ENCODE results near the gene AOAH.

The AOAH gene

DNA sequence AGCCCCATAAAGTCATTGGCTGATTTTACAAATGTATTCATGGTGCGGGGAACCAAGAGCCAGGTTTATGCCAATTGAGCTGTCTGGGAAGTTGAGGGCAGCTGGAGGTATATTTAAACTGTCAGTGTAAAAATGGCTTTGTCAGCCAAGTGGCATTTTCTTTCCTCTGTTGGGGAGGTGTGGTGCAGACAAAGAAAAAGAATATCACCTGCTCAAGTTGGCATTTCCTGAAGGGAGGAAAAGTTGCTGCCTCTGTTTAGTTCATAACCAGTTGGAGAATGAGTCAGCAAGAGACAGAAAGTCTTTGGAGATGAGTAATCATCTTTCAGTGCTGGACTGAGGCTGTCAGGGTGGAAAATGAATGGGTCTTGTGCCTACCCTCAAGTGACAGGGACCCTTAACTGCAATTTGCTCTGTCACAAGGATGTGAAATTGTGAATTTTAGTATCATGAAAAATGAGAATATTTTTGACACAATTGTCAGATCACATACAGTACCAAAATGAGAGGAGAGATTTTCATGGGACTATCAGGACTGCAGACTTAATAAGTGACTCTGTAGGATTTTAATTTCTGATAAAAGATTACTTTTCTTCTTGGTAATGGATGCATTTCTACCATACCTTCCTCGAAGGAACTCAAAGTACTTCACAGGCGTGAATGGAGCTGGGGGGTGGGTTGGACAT is 197.3 kb downstream of the AOAH start:
- Mint-ChIP-seq H3K4me3 (no peak overlapping the region), H3K36me3 (ENCODE audit: insufficient read depth) (peaks cover 39% of the 10 kb centered on the region), H3K27ac (ENCODE audit: low read depth) (peak overlapping the region; percentile 51), H3K9me3 (no peaks in the 10 kb centered on the region), H3K4me1 (peaks cover 10% of the 10 kb centered on the region), H3K27me3 (no peaks in the 10 kb centered on the region)
- DNase-seq (ENCODE audit: low spot score in 2 of 2), result no peak
- ATAC-seq (replicated peaks; ENCODE audit: extremely low read depth, poor library complexity, severe bottlenecking), result no peak

GRCh38 chr7:36523371-36524101 is 200.8 kb downstream of the AOAH start:
- Mint-ChIP-seq H3K4me3 (no peak overlapping the region), H3K27ac (ENCODE audit: low read depth) (peak overlapping the region; percentile 19), H3K4me1 (peaks cover 16% of the 10 kb centered on the region), H3K36me3 (ENCODE audit: insufficient read depth) (peaks cover 45% of the 10 kb centered on the region), H3K27me3 (no peaks in the 10 kb centered on the region), H3K9me3 (no peaks in the 10 kb centered on the region)
- ATAC-seq (replicated peaks; ENCODE audit: extremely low read depth, poor library complexity, severe bottlenecking) (no peak), DNase-seq (ENCODE audit: low spot score in 2 of 2) (no peak)

DNA sequence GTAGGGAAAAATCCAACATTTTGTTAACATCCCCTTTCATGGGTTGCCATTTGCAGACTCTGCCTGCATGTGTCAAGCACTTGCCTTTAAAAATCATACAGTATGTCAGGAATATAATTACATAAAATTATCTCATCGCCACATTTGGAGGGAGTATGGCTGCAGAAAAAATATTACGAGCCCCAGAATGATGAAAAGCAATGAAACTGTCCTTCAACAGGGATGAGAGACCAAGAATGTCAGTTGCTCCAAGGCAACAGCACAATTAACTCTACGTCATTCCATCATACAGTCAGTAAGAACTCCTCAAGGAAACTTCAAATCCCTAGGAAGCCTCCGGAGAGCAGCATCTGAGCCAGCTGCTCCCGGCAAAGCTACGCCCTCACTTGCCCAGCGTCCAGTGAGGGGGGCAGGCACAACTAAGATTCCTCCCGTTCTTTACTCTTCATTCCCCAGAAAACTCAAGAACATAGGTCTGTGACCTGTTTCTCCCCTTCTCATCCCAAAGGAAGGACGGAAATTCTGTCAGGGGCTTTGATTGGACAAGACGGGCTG is 201.8 kb downstream of the AOAH start:
- ATAC-seq (replicated peaks; ENCODE audit: extremely low read depth, poor library complexity, severe bottlenecking), result no peak
- Mint-ChIP-seq H3K27me3 (no peaks in the 10 kb centered on the region), H3K4me1 (peaks cover 11% of the 10 kb centered on the region), H3K9me3 (no peaks in the 10 kb centered on the region), H3K4me3 (no peak overlapping the region), H3K36me3 (ENCODE audit: insufficient read depth) (peaks cover 45% of the 10 kb centered on the region), H3K27ac (ENCODE audit: low read depth) (peak overlapping the region; percentile 32)
- no peak for DNase-seq (ENCODE audit: low spot score in 2 of 2)

DNA sequence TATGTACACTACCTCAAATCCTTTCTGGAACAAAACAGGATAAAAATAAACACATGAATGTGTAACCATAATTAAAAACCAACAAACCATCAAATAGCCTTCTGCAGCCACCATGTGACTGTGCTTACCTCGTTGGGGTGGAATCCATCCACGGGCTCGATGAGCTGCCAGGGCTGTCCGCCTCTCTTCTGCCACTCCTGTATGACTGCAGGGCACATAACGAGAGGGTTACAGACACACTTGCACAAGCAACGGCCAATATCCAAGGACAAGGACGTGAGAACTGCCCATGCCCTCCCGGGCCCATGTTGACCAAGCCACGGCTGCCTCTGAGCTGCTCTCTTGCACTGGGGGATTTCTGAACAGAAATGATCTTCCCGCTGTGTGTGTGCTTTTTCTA is 202.4 kb downstream of the AOAH start:
- Mint-ChIP-seq H3K4me3 (no peak overlapping the region), H3K27ac (ENCODE audit: low read depth) (peak overlapping the region; percentile 32), H3K4me1 (peaks cover 15% of the 10 kb centered on the region), H3K9me3 (no peaks in the 10 kb centered on the region), H3K27me3 (no peaks in the 10 kb centered on the region), H3K36me3 (ENCODE audit: insufficient read depth) (peaks cover 47% of the 10 kb centered on the region)
- DNase-seq (ENCODE audit: low spot score in 2 of 2) (no peak), ATAC-seq (replicated peaks; ENCODE audit: extremely low read depth, poor library complexity, severe bottlenecking) (no peak)

DNA sequence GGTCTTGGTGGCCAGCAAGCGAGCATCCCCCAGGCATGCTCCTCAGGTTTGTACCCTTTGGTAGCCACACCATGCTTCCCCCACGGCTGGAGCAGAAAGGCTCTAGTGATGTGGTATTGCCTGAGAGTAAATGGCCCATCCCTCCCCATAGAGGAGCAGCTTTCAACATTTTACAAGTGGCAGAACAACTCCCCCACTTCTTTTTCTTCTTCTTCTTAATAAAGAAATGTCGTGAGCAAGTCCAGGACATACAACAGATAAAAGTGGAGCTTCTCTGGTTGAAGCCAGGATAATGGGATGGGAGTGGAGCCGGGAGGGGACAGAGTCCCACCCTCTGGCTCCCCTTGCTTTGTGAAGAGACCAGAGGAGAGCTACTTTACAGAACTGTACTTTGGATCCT is 203.2 kb downstream of the AOAH start:
- Mint-ChIP-seq H3K4me1 (peaks cover 19% of the 10 kb centered on the region), H3K36me3 (ENCODE audit: insufficient read depth) (peaks cover 53% of the 10 kb centered on the region), H3K27ac (ENCODE audit: low read depth) (peak overlapping the region; percentile 32), H3K4me3 (peak overlapping the region; percentile 38), H3K27me3 (no peaks in the 10 kb centered on the region), H3K9me3 (peaks cover 2% of the 10 kb centered on the region)
- no peak for DNase-seq (ENCODE audit: low spot score in 2 of 2)
- ATAC-seq (replicated peaks; ENCODE audit: extremely low read depth, poor library complexity, severe bottlenecking), result no peak

DNA sequence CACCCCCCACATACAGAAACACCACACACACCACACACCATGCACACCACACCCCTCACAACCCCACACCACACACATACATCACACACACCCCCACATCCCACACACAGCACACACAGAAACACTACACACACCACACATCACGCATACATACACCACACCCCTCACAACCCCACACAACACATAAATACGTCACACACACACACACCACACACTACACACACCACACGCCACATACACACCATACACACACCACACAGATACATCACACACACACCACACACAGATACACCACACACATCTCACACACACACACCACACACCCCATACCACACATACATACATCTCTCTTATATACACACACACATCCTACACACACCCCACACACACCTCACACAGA is 208.4 kb downstream of the AOAH start:
- ATAC-seq (replicated peaks; ENCODE audit: extremely low read depth, poor library complexity, severe bottlenecking), result no peak
- peak overlapping the region; percentile 98 for H3K27ac Mint-ChIP-seq (ENCODE audit: low read depth)

DNA sequence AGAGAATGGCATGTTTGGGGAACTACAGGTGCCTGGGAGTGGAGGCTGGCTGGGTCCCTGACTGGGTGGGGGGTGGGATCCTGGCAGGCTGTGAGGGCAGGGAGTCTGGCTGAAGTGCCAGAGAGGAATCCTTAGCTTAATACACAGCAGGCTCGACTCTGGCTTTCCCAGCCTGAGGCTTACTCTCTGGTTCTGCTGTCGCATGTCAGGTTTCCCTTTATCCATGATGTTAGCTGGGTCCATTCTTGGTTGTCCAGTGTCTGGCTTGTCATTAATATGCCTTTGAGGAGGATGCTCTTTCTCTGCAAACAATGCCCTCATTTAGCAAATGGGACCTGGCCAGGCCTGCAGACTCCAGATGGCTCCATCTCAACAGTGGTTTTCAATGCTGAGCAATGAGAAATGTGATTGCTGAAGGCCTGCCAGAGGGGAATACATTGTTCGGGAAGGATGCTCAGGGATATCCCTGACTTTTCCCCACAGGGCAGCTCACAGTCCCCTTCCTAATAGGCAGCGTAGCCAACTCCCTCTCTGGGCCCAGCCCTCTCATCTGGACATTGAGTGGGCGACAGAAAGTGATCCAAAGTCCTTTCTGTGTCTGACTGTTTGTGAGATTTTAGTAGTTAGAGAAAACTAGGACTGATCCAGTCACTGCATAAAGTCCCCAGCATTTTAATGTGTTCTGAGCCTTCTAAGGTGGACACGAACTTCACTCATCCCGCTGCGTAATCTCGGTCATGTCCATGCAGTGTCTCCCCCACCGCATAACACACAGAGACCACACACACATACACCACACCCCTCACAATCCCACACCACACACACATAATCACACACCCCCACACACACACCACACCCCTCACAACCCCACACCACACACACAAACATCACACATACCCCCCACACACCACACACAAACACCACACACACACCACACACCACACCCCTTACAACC is 209.7 kb downstream of the AOAH start:
- H3K27me3 Mint-ChIP-seq, result no peaks in the 10 kb centered on the region
- peaks cover 72% of the 10 kb centered on the region for H3K36me3 Mint-ChIP-seq (ENCODE audit: insufficient read depth)
- peak overlapping the region; percentile 98 for H3K27ac Mint-ChIP-seq (ENCODE audit: low read depth)
- DNase-seq (ENCODE audit: low spot score in 2 of 2), result no peak
- peaks cover 7% of the 10 kb centered on the region for H3K9me3 Mint-ChIP-seq
- peaks cover 25% of the 10 kb centered on the region for H3K4me1 Mint-ChIP-seq
- no peak for ATAC-seq (replicated peaks; ENCODE audit: extremely low read depth, poor library complexity, severe bottlenecking)
- no peak overlapping the region for H3K4me3 Mint-ChIP-seq

More for the DNA sequence above, 208.4 kb downstream of the AOAH start:
- peaks cover 76% of the 10 kb centered on the region for H3K36me3 Mint-ChIP-seq (ENCODE audit: insufficient read depth)
- H3K4me1 Mint-ChIP-seq, result peaks cover 25% of the 10 kb centered on the region
- no peaks in the 10 kb centered on the region for H3K27me3 Mint-ChIP-seq
- peaks cover 7% of the 10 kb centered on the region for H3K9me3 Mint-ChIP-seq
- H3K4me3 Mint-ChIP-seq, result peak overlapping the region; percentile 19
- no peak for DNase-seq (ENCODE audit: low spot score in 2 of 2)

GRCh38 chr7:36513393-36513792 is 210.9 kb downstream of the AOAH start:
- Mint-ChIP-seq H3K4me3 (peak overlapping the region; percentile 3), H3K36me3 (ENCODE audit: insufficient read depth) (peaks cover 72% of the 10 kb centered on the region), H3K27ac (ENCODE audit: low read depth) (peak overlapping the region; percentile 98), H3K4me1 (peaks cover 19% of the 10 kb centered on the region), H3K27me3 (no peaks in the 10 kb centered on the region), H3K9me3 (peaks cover 7% of the 10 kb centered on the region)
- DNase-seq (ENCODE audit: low spot score in 2 of 2) (no peak), ATAC-seq (replicated peaks; ENCODE audit: extremely low read depth, poor library complexity, severe bottlenecking) (no peak)

- H3K27ac Mint-ChIP-seq (ENCODE audit: low read depth), result no peak overlapping the region
- ATAC-seq (replicated peaks; ENCODE audit: extremely low read depth, poor library complexity, severe bottlenecking) (no peak), DNase-seq (ENCODE audit: low spot score in 2 of 2) (no peak)
- peaks cover 27% of the 10 kb centered on the region for H3K4me1 Mint-ChIP-seq
- H3K27me3 Mint-ChIP-seq, result no peaks in the 10 kb centered on the region
- H3K9me3 Mint-ChIP-seq, result peaks cover 7% of the 10 kb centered on the region
- H3K4me3 Mint-ChIP-seq, result no peak overlapping the region
- H3K36me3 Mint-ChIP-seq (ENCODE audit: insufficient read depth), result peaks cover 76% of the 10 kb centered on the region
Measured at GRCh38 chr7:36512616-36513015, 211.7 kb downstream of the AOAH start.

GRCh38 chr7:36509962-36510361 is 214.3 kb downstream of the AOAH start:
- no peak for DNase-seq (ENCODE audit: low spot score in 2 of 2)
- Mint-ChIP-seq H3K27ac (ENCODE audit: low read depth) (peak overlapping the region; percentile 38), H3K36me3 (ENCODE audit: insufficient read depth) (peaks cover 72% of the 10 kb centered on the region), H3K4me1 (peaks cover 15% of the 10 kb centered on the region), H3K27me3 (no peaks in the 10 kb centered on the region), H3K4me3 (no peak overlapping the region), H3K9me3 (no peaks in the 10 kb centered on the region)
- ATAC-seq (replicated peaks; ENCODE audit: extremely low read depth, poor library complexity, severe bottlenecking), result no peak

GRCh38 chr7:36507475-36508440 is 216.5 kb downstream of the AOAH start:
- no peak for DNase-seq (ENCODE audit: low spot score in 2 of 2)
- ATAC-seq (replicated peaks; ENCODE audit: extremely low read depth, poor library complexity, severe bottlenecking), result no peak
- Mint-ChIP-seq H3K27ac (ENCODE audit: low read depth) (peak overlapping the region; percentile 80), H3K27me3 (no peaks in the 10 kb centered on the region), H3K4me3 (no peak overlapping the region), H3K36me3 (ENCODE audit: insufficient read depth) (peaks cover 64% of the 10 kb centered on the region), H3K9me3 (no peaks in the 10 kb centered on the region), H3K4me1 (peaks cover 15% of the 10 kb centered on the region)

Data from central memory CD8-positive, alpha-beta T cell (primary cell).